DND-41 (cell line): Measurements from ENCODE around the gene LTF.

ENCODE experiments used
- EZH2 ChIP-seq: IDR thresholded peaks from 3 replicates; pipeline ENCODE4 v1.6.1; 2012; ENCODE audit warnings: borderline replicate concordance, low read depth, mild to moderate bottlenecking, moderate library complexity, low read length, inconsistent platforms; ENCODE audit not compliant: severe bottlenecking
- TF ChIP-seq, protein P1 (sequence below): IDR thresholded peaks from 2 replicates; pipeline ENCODE4 v1.5.1; 2012; ENCODE audit warnings: borderline replicate concordance, low read length, moderate library complexity, mild to moderate bottlenecking; ENCODE audit not compliant: poor library complexity, severe bottlenecking; ENCODE audit errors: extremely low read depth

DNA sequence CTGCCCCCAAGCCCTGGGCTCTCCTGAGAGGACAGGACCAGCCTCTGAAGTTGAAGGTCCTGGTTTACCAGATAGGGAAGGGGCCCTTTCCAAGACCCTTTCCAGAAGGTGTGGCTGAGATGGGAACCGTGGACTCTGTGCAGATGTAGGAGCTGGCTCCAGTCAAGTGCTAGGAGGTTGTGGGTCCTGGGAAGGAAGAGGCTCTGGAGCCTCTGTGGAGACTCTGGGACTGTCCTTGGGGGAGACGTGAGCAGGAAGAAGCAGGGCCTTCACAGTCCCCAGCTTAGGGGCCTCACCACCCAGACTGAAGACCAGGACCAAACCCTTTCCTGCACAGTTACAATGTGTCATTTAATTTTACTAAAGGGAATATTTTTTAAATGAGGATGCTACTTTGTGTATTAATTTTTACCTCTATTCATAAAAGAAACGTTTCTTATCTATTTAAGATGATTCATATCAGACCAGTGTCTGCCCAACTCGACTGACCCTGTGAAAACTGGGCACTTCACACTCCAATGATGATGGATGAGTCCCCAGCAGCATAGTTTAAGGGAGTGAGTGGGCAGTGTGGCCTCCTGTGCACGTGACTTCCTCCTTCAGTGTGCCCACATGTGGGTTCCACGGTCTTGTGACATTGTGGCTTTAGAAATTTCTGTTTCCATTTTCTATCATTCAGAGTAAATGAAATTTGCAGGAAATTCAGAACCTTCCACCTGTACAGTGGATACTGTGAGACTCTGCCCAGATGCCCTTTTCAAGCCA, 68.8 kb downstream of the LTF start:
- TF ChIP-seq, protein P1, sequence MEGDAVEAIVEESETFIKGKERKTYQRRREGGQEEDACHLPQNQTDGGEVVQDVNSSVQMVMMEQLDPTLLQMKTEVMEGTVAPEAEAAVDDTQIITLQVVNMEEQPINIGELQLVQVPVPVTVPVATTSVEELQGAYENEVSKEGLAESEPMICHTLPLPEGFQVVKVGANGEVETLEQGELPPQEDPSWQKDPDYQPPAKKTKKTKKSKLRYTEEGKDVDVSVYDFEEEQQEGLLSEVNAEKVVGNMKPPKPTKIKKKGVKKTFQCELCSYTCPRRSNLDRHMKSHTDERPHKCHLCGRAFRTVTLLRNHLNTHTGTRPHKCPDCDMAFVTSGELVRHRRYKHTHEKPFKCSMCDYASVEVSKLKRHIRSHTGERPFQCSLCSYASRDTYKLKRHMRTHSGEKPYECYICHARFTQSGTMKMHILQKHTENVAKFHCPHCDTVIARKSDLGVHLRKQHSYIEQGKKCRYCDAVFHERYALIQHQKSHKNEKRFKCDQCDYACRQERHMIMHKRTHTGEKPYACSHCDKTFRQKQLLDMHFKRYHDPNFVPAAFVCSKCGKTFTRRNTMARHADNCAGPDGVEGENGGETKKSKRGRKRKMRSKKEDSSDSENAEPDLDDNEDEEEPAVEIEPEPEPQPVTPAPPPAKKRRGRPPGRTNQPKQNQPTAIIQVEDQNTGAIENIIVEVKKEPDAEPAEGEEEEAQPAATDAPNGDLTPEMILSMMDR: no peak
- no peak for TF ChIP-seq EZH2
